B cell (primary cell): ENCODE results near the gene MROH2A. TPM values are rescaled to one million over a fixed set of nuclear protein-coding genes. Genes with fewer than 3 reads are reported as not detected.

Experiments
- ATAC-seq: fragments of 200-7000 bp; cut with Tn5 transposase; one replicate; pipeline ENCODE4 v1.10.0; 2021; ENCODE audit warnings: low read depth, mild to moderate bottlenecking, moderate number of reproducible peaks, moderate library complexity
- CTCF ChIA-PET: fragments of 350-600 bp; sonication (Branson Sonifier 250); formaldehyde crosslinking; loops from one replicate; lab custom pipeline; 2021; ENCODE audit warnings: antibody characterized with exemption, inconsistent platforms; lab: Charles Lee
- POLR2A ChIA-PET: fragments of 350-600 bp; sonication (Branson Sonifier 250); formaldehyde crosslinking; loops from one replicate; lab custom pipeline; 2021; ENCODE audit warnings: antibody characterized with exemption; lab: Charles Lee
- DNase-seq: peaks from one replicate; pipeline ENCODE4 v3.0.0; 2013
- H2AFZ ChIP-seq: 2 replicates; pipeline ENCODE4 v1.6.1; 2012; ENCODE audit warnings: mild to moderate bottlenecking, low read depth, low read length; ENCODE audit not compliant: insufficient read depth, poor library complexity, severe bottlenecking
- H3K27ac ChIP-seq, 2 donors: 1 replicate in 1 of 2; 2 replicates in 1 of 2; pipeline ENCODE4 v1.5.1; 2012 to 2013; ENCODE audit warnings: low read length in 2 of 2, mild to moderate bottlenecking in 2 of 2, moderate library complexity in 1 of 2
- H3K27me3 ChIP-seq, 4 experiments: fragments of 200-600 bp in 1 of 4; sonication (generic) in 1 of 4; replicated peaks in 1 of 4; 1 replicate in 2 of 4; 2 replicates in 2 of 4; pipeline versions ENCODE4 v1.6.1 to v1.7.0; 2013 to 2016; ENCODE audit warnings: low read length in 3 of 4, mild to moderate bottlenecking in 2 of 4, mixed read lengths in 1 of 4, moderate library complexity in 1 of 4; ENCODE audit not compliant: insufficient read depth in 4 of 4, control insufficient read depth in 3 of 4; ENCODE audit errors: control extremely low read depth in 1 of 4
- H3K36me3 ChIP-seq, 2 experiments: replicated peaks in 1 of 2; 1 replicate in 1 of 2; 2 replicates in 1 of 2; pipeline versions ENCODE4 v1.6.1 to v1.7.1; 2013; ENCODE audit warnings: low read length in 1 of 2; ENCODE audit not compliant: insufficient read depth in 2 of 2, control insufficient read depth in 1 of 2; ENCODE audit errors: control extremely low read depth in 1 of 2, extremely low read depth in 1 of 2
- H3K4me1 ChIP-seq, 2 donors: fragments of 200-600 bp in 1 of 2; sonication (generic) in 1 of 2; 1 replicate in 1 of 2; 2 replicates in 1 of 2; pipeline versions ENCODE4 v1.5.1 to v1.6.1; 2013 to 2017; ENCODE audit warnings: low read length in 2 of 2; ENCODE audit not compliant: control insufficient read depth in 2 of 2, insufficient read depth in 2 of 2
- H3K4me2 ChIP-seq: replicated peaks from 2 replicates; pipeline ENCODE3; 2012; ENCODE audit warnings: mild to moderate bottlenecking, low read depth, low read length; ENCODE audit not compliant: poor library complexity, severe bottlenecking
- H3K4me3 ChIP-seq, 5 experiments: fragments of 200-600 bp in 1 of 5; sonication (generic) in 1 of 5; 1 replicate in 3 of 5; 2 replicates in 2 of 5; pipeline versions ENCODE4 v1.5.1 to v1.7.0; 2011 to 2016; ENCODE audit warnings: low read length in 4 of 5, mild to moderate bottlenecking in 4 of 5, low read depth in 2 of 5, control low read depth in 1 of 5, moderate library complexity in 1 of 5; ENCODE audit not compliant: insufficient read depth in 1 of 5; ENCODE audit errors: control extremely low read depth in 1 of 5, extremely low read depth in 1 of 5
- H3K79me2 ChIP-seq: fragments of 200-600 bp; sonication (generic); one replicate; pipeline ENCODE4 v1.6.0; 2016; ENCODE audit warnings: low read length; ENCODE audit not compliant: control insufficient read depth, insufficient read depth
- H3K9ac ChIP-seq: fragments of 200-600 bp; sonication (generic); 2 replicates; pipeline ENCODE4 v1.6.1; 2017; ENCODE audit warnings: mild to moderate bottlenecking, low read length, moderate library complexity
- H3K9me3 ChIP-seq, 3 donors: one replicate each; pipeline versions ENCODE4 v1.6.1 to v1.7.1; 2013; ENCODE audit warnings: low read length in 2 of 3; ENCODE audit not compliant: control insufficient read depth in 2 of 3, insufficient read depth in 1 of 3; ENCODE audit errors: control extremely low read depth in 1 of 3
- H4K20me1 ChIP-seq: 2 replicates; pipeline ENCODE4 v1.6.0; 2012; ENCODE audit warnings: mild to moderate bottlenecking, low read length; ENCODE audit not compliant: insufficient read depth, control insufficient read depth, poor library complexity, severe bottlenecking
- H3K27ac Mint-ChIP-seq: one replicate; pipeline ENCODE4 v1.8.0; 2021; ENCODE audit warnings: mixed read lengths
- H3K27me3 Mint-ChIP-seq: one replicate; pipeline ENCODE4 v1.8.0; 2021; ENCODE audit warnings: mixed read lengths
- H3K4me1 Mint-ChIP-seq: one replicate; pipeline ENCODE4 v1.8.0; 2021; ENCODE audit warnings: mixed read lengths
- H3K4me3 Mint-ChIP-seq: one replicate; pipeline ENCODE4 v1.8.0; 2021; ENCODE audit warnings: mixed read lengths
- H3K9me3 Mint-ChIP-seq: one replicate; pipeline ENCODE4 v1.8.0; 2022; ENCODE audit warnings: mixed read lengths; ENCODE audit not compliant: insufficient read depth
- EZH2 ChIP-seq: IDR thresholded peaks from 2 replicates; pipeline ENCODE4 v1.6.1; 2012; ENCODE audit warnings: borderline replicate concordance, low read depth, mild to moderate bottlenecking, moderate library complexity, low read length; ENCODE audit not compliant: insufficient read depth, poor library complexity, severe bottlenecking
- WGBS: methylation state at CpG from one replicate; pipeline ENCODE4 v1.1.5; 2013; ENCODE audit warnings: missing lambda C conversion rate; ENCODE audit not compliant: insufficient coverage; 5-methylcytosine and 5-hydroxymethylcytosine counted together
- intact Hi-C: fragments of 100-400 bp; cut with micrococcal nuclease; formaldehyde crosslinking; loops from one replicate; pipeline ENCODE4 v1.10.0; 2022
- polyA plus RNA-seq: library from polyadenylated mRNA; depleted of rRNA; stranded (reverse); fragments of >200 nt; gene quantifications from 2 replicates; pipeline ENCODE4 v1.2.3, GENCODE V29; 2012
- total RNA-seq, 2 donors: library from RNA; stranded (reverse); fragments of 120-200 nt in 1 of 2; gene quantifications; 1 replicate in 1 of 2; 2 replicates in 1 of 2; pipeline versions ENCODE4 v1.2.3 to v1.2.4, GENCODE V29; 2013 to 2022
- TF ChIP-seq, protein P1 (sequence below): fragments of 200-600 bp; IDR thresholded peaks from one replicate; pipeline ENCODE4 v1.8.0; 2022; ENCODE audit warnings: antibody characterized with exemption, mild to moderate bottlenecking

MROH2A gene
- total and polyA plus RNA-seq, 2 donors (not counting 1 experiment from before 2014, with no cell fraction given), result not detected

DNA sequence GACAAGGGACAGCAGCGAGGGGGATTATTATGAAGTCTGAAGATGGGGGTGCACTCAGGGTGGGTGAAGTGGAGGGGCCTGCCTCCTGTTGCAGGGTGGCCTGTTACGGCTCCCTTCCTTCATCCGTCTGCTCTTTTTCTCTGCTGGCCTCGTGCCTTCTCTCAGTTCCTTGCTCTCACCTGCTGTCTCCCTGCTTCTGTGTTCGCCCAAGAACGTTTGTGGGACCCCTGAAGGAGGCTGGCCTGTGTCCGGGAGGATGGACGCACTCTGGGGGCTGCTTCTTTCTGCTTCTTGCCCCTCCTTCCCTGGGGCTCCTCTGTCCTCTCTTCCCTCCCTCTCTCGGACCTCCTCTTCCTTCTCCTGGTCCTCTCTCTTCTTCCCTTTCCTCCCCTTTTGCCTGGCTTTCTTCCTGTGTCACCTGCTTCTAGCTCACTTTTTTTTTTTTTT lies 13.8 kb downstream of the MROH2A start:
- no peak for TF ChIP-seq EZH2
- TF ChIP-seq, protein P1, sequence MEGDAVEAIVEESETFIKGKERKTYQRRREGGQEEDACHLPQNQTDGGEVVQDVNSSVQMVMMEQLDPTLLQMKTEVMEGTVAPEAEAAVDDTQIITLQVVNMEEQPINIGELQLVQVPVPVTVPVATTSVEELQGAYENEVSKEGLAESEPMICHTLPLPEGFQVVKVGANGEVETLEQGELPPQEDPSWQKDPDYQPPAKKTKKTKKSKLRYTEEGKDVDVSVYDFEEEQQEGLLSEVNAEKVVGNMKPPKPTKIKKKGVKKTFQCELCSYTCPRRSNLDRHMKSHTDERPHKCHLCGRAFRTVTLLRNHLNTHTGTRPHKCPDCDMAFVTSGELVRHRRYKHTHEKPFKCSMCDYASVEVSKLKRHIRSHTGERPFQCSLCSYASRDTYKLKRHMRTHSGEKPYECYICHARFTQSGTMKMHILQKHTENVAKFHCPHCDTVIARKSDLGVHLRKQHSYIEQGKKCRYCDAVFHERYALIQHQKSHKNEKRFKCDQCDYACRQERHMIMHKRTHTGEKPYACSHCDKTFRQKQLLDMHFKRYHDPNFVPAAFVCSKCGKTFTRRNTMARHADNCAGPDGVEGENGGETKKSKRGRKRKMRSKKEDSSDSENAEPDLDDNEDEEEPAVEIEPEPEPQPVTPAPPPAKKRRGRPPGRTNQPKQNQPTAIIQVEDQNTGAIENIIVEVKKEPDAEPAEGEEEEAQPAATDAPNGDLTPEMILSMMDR, result no peak
- Histone ChIP-seq H3K79me2 (no peaks in the 10 kb centered on the region), H3K9me3 (peaks cover 0 to 8% (median 0%) of the 10 kb centered on the region in 3 donors), H3K4me3 (no peak overlapping the region), H3K4me1 (no peaks in the 10 kb centered on the region), H3K4me2 (no peak overlapping the region), H3K27me3 (no peaks in the 10 kb centered on the region), H3K27ac (no peak overlapping the region), H2AFZ (no peak overlapping the region), H3K9ac (no peak overlapping the region), H3K36me3 (no peaks in the 10 kb centered on the region), H4K20me1 (no peaks in the 10 kb centered on the region)
- ChIA-PET POLR2A (no interaction called here), CTCF (no interaction called here)
- intact Hi-C loops, result no loop called here
- Mint-ChIP-seq H3K4me1 (no peaks in the 10 kb centered on the region), H3K27me3 (peaks cover 6% of the 10 kb centered on the region), H3K27ac (no peak overlapping the region), H3K4me3 (no peak overlapping the region), H3K9me3 (peaks cover 2% of the 10 kb centered on the region)
- no peak for DNase-seq
- ATAC-seq, result no peak
- 78% methylated on average over 9 of the region's 9 CpGs for WGBS

- Histone ChIP-seq H3K4me2 (no peak overlapping the region), H3K79me2 (no peaks in the 10 kb centered on the region), H3K27me3 (no peaks in the 10 kb centered on the region), H3K9me3 (peaks cover 0 to 8% (median 0%) of the 10 kb centered on the region in 3 donors), H3K27ac (no peak overlapping the region), H3K9ac (no peak overlapping the region), H3K4me1 (no peaks in the 10 kb centered on the region), H3K36me3 (no peaks in the 10 kb centered on the region), H3K4me3 (no peak overlapping the region), H4K20me1 (no peaks in the 10 kb centered on the region), H2AFZ (no peak overlapping the region)
- Mint-ChIP-seq H3K4me3 (no peak overlapping the region), H3K4me1 (no peaks in the 10 kb centered on the region), H3K9me3 (peaks cover 2% of the 10 kb centered on the region), H3K27ac (no peak overlapping the region), H3K27me3 (peaks cover 6% of the 10 kb centered on the region)
- intact Hi-C loops, result no loop called here
- ATAC-seq, result no peak
- no peak for DNase-seq
- ChIA-PET CTCF (no interaction called here), POLR2A (no interaction called here)
- TF ChIP-seq, protein P1, result no peak
- no peak for TF ChIP-seq EZH2
- 95% methylated on average over 6 of the region's 7 CpGs for WGBS
These were observed 14.6 kb downstream of the MROH2A start for GRCh38 chr2:233792720-233793119.
